A549 treated with AZD2906 at 1 μM for 4 hours (cell line): ENCODE measurements around the gene CACNA1G. TPM values are rescaled to one million over a fixed set of nuclear protein-coding genes. Genes with fewer than 3 reads are reported as not detected.

Experiments used
- total RNA-seq: library from RNA; stranded (reverse); fragments of 200-300 nt; extraction: Qiagen RNA extraction; gene quantifications from 5 replicates; pipeline ENCODE4 v1.2.3, GENCODE V29; 2022

Gene CACNA1G
- total RNA-seq = 3.3 to 4.1 TPM (median 4.0 TPM) in 5 replicates

DNA sequence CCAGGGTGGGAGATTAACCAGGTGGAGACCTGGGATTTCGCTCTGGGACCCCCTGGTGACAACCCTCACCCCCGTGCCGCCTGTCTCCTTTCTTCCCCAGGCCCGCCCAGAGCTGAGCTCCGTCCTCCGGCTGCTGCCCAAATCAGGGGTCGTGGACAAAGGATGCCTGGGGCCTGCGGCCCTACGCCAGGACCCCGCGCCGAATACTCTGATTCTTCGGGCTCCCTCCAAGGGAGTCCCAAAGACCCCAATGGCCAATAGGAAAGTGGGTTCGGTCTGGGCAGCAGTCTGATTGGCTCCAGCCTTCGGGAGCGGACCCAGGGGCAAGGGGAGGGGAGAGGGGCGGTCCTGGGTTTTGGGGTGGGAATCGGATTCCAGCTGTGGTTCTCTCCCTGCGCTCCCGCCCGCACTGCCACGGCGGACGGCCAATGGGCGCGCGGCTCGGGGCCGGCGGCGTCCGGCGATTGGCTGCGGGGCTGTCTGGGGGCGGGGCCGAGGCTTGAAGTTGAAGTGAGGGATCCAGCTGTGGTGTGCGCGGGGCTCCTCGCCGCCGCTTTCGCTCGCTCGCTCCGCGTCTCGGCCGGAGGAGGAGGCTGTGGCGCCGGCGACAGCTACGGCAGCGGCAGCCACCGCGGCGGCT is at the start of gene CACNA1G:
TSS of gene CACNA1G (plus strand) at position 531 of the 640 bp plus-strand sequence. CDS start 745 bp downstream, outside the sequence.

DNA sequence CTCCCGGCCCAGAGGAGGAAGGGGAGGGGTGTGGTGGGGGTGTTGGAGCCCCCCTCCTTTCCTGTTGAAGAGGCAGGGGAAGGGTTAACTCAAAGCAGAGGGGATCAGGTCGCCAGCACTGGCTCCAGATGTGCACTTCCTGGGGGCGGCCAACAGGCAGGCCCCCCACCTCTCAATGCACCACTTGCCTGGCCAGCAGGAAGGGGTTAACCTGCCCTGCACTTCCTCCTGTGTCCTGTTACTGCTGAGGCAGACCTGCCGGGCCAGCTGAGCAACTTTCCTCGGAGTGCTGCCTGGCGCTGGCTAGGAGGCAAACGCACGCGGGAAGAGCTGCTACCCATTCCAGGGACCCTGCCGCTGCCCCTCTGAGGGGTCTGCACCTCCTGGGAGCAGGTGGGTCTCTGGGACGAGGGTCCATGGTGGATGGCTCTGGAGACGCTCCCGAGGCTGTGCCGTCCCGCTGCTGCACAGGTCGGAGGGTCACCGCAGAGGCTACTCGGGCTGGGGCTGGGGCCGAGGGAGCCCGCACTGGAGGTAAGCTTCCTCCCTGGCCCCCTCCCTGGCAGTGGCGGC is 28.0 kb upstream of the CACNA1G start, which contains the start of gene EPN3:
TSS of gene EPN3 (plus strand) at position 284 of the 573 bp plus-strand sequence. CDS start 3,822 bp downstream, outside the sequence.

DNA sequence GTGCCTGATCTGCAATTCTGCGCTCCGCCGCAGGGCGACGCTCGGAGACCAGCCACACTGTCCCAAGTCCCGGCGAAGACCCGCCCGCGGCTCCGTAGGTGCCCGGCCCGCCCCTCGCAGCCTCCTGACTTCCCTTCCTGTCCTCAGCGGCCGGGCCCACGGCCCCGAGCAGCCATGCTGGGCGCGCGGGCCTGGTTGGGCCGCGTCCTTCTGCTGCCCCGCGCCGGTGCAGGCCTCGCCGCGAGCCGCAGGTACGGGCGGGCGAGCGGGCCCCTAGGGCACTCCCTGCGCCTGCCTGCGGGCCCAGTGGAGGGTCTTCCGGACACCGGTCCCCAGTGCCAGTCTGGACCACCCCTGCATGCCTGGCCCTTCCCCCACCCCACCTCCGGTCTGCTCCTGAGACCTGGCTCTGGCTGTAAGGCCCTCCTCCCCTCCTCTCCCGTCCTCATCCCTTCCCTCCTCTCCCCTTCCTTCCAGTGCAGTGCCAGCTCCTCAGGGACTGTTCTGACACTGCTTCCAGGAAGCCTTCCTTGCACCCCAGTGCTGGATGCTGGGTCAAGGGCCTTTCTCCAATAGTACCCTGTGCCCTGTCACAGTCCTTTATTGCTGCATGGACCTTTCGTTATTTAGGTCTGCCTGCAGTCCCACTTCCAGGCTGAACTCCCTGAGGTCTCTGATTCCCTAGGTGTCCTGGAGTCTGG is 13.3 kb upstream of the CACNA1G start, which contains the start of gene SPATA20:
TSS of gene SPATA20 (plus strand) at position 140 of the 701 bp plus-strand sequence. CDS start at position 175, 35 bp downstream.

DNA sequence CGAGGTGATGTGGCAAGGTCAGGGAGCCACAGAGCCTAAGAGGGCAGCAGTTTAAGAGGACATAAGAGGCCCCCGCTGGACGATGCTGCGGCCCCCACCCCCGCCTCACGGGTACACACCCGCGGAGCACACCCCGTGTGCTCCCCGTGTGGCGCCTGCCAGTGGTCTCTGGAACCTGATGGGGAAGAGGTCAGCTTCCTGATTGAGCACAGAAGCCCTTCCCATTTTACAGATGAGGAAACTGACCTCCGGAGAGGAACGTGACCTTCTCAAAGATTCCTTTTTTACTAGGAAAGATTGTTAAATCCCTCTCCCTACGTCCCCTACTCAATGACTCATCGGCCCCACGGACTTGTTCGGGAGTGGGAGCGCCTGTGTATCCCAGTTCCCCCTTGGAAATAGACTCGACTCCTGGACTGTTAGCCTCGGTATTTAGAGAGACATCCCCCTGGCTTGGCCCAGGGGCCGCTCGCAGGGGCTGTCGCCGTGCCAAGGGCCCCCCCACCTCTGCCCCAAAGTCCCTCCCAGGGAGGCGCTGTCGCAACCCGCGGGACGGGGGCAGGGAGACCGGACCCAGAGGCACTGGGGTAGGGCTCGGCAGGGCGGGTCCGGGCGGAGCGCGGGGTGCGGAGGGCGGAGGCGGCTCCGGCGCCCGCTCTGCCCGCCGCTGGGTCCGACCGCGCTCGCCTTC is 73.9 kb downstream of the CACNA1G start, which contains the start of gene ABCC3:
TSS of gene ABCC3 (plus strand) at position 658 of the 691 bp plus-strand sequence. CDS start 56 bp downstream, outside the sequence.

Other genes with a start within 250 kb of the CACNA1G start
- 20.8 to 23.3 TPM (median 21.9 TPM) in 5 replicates for gene XYLT2, start 214.6 kb upstream of the CACNA1G start, total RNA-seq
- 136 to 159 TPM (median 145 TPM) in 5 replicates for gene MRPL27, start 187.5 kb upstream of the CACNA1G start, total RNA-seq
- 13.8 to 16.2 TPM (median 14.3 TPM) in 5 replicates for gene EME1, start 187.5 kb upstream of the CACNA1G start, total RNA-seq
- gene LRRC59, start 163.2 kb upstream of the CACNA1G start, total RNA-seq = 227 to 247 TPM (median 234 TPM) in 5 replicates
- gene ACSF2, start 134.5 kb upstream of the CACNA1G start, total RNA-seq = 11.0 to 13.9 TPM (median 12.7 TPM) in 5 replicates
- gene CHAD, start 91.8 kb upstream of the CACNA1G start, total RNA-seq = not detected in 5 replicates
- 25.5 to 33.7 TPM (median 30.9 TPM) in 5 replicates for gene RSAD1, start 81.9 kb upstream of the CACNA1G start, total RNA-seq
- 0.35 to 0.89 TPM (median 0.54 TPM) in 5 replicates for gene MYCBPAP, start 52.3 kb upstream of the CACNA1G start, total RNA-seq
- 0.11 to 0.28 TPM (median 0.20 TPM) in 5 replicates for gene EPN3, start 28.0 kb upstream of the CACNA1G start, total RNA-seq
- gene SPATA20, start 13.5 kb upstream of the CACNA1G start, total RNA-seq = 65.1 to 85.9 TPM (median 81.4 TPM) in 5 replicates
- gene ABCC3, start 74.2 kb downstream of the CACNA1G start, total RNA-seq = 112 to 132 TPM (median 127 TPM) in 5 replicates
- 46.1 to 53.0 TPM (median 48.0 TPM) in 5 replicates for gene ANKRD40, start 147.2 kb downstream of the CACNA1G start, total RNA-seq
- 58.1 to 97.2 TPM (median 82.0 TPM) in 5 replicates for gene LUC7L3, start 158.9 kb downstream of the CACNA1G start, total RNA-seq
- gene ANKRD40CL, start 206.8 kb downstream of the CACNA1G start, total RNA-seq = not detected in 5 replicates